Retina (tissue), 1 donor: ENCODE results near the gene OR9A2.

ENCODE experiments used
- DNase-seq: peaks from one replicate; pipeline ENCODE4 v3.0.0-alpha.2; 2016

OR9A2 gene, protein sequence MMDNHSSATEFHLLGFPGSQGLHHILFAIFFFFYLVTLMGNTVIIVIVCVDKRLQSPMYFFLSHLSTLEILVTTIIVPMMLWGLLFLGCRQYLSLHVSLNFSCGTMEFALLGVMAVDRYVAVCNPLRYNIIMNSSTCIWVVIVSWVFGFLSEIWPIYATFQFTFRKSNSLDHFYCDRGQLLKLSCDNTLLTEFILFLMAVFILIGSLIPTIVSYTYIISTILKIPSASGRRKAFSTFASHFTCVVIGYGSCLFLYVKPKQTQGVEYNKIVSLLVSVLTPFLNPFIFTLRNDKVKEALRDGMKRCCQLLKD

DNA sequence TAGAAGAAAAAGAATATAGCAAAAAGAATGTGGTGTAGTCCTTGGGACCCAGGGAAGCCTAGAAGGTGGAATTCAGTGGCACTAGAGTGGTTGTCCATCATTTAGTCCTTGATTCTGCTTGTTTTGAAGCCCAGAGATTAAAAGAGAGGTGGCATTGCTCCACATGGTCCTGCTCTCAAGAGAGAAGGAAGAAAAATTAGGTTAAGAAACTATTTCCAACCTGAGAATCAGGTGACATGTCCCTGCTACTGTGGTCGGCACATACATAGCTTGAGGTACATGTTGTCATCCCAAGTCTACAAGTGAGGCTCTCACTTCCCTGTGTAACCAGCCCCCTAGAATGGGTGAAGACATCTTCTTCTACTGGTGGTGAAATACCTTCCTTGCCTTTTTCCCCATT is at the start of gene OR9A2:
Gene OR9A2 (minus strand): TSS at position 101 of the 400 bp plus-strand sequence. CDS start 0 bp downstream, at position 101.
- DNase-seq = no peak

DNA sequence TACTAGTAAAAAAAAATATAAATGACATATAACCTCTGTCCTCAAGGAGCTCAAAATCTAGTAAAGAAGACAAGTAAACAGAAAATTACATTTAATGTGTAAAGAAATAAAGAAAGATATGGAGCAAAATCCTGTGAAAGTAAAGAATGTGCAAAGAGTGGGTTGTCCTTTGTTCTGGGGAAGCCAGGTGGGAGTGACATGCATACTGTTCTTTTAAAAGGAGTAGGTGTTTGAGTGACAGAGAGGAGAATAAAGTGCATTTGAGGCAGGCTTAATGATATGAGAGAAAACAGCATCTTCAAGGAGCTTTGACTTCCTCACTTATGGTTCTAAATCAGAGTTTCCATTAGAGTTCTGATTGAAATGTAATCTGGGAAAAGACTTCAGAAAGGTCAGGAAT is 47.2 kb upstream of the OR9A2 start:
- no peak for DNase-seq

DNA sequence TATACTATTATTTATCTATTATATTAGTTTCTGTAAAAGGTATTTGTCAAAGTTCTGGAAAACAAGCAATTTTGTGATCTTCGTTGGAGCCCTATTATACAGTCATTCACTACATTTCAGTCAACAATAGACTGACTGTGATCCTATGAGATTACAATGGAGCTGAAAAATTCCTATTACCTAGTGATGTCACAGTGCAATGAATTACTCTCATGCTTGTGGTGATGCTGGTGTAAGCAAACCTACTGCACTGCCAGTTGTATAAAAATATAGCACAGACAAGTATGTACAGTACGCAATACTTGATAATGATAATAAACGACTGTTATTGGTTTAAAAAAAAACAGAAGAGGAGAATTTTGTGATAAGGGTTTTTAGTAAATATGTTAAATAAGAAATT is 46.6 kb upstream of the OR9A2 start:
- DNase-seq = no peak

DNA sequence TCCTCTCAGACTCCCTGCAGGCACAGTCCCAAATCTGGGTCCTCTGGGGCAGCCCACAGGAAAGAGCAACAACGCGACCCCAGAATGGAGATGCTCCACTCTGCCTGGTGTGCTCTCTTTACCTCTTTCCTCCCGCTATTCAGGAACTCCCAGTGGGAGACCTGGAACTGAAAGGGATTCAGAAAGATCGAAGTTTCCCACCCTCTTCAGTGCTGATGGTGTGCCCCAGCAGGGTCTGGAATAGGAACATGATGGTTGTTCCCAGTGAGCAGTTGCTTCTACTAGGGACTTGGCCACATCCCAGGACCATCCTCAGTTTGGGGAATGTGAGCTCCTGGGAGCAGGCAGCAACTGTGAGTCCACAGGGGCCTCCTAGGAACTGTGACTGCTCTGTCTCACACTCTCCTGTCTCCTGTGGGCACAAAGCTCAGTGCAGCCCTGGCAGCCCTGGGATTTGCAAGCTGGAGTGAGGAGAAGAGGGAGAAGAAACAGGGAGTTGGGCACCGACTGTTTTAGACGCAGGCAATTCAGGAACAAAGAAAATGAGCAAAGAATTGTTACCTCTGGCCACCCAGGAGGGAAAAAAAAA is 43.1 kb upstream of the OR9A2 start:
- DNase-seq = no peak

DNA sequence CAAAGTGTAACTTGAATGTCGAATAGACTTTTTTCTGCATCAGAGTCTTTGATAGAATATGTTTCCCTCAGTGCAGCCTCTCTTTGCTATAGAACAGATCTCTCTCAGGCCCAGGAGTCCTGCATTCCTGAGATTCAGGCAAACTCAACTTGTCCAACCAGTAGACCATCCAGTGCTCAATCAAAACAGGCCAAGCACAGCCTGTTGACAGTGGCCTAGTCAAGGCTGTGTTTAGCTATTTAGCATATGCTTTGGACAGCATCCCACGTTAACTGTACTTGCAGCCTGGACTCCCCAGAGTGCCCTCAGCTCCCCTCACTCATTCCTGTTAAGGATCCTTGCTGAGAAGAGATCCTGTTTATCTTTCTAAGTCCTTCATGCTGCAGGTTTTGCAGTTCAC is 41.5 kb upstream of the OR9A2 start:
- no peak for DNase-seq

DNA sequence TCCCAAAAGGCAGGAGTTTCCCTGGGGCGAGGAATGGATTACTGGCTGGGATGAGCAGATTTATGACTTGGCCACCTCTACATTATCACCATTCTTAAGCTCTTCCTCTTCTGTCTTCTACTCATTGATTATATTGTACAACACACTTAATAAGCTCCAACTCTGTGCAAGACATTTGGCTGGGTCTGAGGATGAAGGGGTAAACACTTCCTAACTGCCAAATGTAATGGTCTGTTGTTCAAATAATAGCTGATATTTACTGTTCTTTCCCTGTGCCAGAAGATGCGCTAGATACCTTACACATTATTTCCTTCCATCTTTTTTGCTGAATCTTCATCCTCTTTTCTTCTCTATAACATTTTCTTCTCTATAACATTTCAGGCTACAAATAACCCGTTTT is 36.8 kb upstream of the OR9A2 start:
- no peak for DNase-seq

DNA sequence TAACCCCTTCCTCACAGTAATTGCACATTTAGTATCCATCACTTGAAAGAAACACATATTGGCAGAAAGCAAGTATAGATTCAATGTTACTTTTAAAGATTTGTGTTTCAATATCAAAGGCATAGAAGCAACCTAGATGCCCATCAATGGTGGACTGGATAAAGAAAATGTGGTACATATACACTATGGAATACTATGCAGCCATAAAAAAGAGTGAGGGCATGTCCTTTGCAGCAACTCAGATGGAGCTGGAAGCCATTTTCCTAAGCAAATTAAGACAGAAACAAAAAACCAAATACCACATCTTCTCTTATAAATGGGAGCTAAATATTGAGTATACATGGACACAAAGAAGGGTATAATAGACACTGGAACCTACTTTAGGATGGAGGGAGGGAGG is 28.8 kb upstream of the OR9A2 start:
- no peak for DNase-seq

DNA sequence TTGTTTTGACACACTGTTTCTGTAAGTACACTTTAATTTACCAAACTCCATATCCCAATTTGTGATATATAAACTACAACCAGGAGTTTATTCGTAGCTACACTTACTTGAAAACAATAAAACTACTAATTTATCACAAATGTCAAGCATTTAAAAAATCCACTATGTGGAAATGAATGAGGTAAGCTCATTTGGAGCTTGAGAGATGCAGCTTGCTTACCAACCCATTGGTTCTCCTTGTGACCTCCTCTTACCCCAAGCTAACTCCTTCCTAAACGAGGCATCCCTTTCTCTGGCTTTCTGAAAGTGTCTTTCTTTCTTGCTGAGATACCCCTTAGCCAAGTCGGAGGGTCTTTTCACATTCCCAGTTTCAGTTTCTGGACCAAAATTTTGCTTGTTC is 27.7 kb upstream of the OR9A2 start:
- no peak for DNase-seq

DNA sequence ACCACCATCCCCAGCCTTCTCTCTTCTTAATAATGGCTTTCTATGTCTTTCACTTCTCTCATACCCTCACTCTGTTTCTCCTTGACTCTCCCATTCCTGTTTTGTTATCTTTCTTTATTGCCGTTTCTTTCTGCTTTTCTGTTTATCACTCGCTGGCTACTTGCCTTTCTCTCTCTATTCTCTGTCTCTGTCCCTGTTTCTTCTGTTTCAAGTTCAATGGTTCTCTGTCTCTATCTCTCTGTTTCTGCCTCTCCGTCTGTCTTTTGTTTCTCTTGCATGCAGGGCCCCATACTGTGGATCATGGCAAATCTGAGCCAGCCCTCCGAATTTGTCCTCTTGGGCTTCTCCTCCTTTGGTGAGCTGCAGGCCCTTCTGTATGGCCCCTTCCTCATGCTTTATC is 25.1 kb upstream of the OR9A2 start, which contains the start of gene OR6V1:
Gene OR6V1 (plus strand): TSS at position 301 of the 400 bp plus-strand sequence. CDS start 0 bp downstream, at position 301.
- DNase-seq = no peak

DNA sequence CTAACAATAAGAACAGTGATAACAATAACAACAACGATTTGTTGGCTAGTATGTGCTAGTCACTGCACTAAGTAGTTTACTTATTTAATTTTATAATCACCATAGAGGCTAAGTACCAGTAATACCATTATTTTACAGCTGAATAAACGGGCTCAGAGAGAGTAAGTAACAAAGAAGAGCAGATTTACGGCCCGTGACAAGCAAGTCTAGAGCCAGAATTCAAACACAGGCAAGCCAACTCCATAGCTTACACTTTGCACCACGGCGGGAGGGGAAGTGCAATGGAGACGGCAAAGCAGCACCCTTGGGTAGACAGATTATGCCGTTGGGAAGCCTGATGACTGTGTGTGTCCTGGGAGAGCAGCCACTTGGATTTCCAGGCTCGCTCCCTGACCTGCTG is 24.0 kb upstream of the OR9A2 start:
- no peak for DNase-seq

DNA sequence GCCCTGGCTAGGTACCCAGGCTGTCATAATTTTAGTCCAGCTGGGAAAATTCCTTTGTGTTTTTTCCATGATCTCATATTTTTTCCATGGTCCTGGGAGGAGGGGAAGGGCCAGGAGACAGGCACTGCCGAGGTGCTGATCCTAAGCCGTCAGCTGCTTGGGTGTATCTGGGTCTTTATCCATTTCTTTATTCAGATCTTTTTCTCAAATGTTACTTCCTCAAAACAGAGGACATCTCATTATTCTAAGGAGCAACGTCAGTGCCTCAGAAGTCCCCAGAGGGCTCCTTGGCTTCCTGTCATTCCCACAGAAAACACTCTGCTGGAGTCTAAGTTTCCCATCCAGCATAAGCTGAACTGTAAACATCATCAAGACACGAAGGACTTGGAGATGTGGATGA is 22.4 kb upstream of the OR9A2 start:
- DNase-seq = no peak

DNA sequence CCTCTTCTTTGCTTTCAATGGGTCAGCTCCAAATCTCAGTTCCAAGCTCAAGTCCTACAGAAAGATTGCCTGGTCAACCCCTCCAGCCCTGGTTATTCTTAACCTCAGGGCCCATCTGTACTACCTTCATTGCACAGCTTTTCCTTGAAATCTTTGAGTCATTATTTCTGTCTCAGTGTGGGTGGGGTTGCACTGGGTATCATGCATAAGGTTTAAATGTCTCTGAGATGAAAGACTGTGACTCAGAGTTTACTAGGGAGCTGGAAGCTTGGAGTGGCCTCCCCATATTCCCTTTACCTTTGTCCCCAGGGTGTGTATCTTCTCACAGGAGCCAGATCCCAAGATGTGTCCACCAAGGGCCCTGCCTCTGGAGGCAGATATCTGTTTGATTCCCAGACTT is 21.9 kb upstream of the OR9A2 start:
- no peak for DNase-seq

DNA sequence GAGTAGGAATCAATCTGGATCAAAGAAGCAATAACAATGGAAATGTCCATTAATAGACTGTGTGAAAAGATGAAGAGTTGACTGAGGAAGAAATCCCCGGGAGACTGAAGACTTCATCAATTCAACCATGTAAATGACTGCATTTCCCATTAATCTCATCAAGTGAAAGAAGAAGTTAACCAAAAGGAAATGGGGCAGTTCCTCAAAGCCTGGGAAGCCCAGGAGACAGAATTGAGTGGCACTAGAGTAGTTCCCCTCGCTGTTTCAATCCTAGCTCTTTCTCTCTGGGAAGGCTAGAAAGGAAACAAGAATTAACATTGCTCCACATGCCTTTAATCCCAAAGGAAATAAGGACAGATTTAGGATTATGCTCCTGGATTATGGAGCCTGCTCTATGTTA is 20.4 kb upstream of the OR9A2 start:
- no peak for DNase-seq

DNA sequence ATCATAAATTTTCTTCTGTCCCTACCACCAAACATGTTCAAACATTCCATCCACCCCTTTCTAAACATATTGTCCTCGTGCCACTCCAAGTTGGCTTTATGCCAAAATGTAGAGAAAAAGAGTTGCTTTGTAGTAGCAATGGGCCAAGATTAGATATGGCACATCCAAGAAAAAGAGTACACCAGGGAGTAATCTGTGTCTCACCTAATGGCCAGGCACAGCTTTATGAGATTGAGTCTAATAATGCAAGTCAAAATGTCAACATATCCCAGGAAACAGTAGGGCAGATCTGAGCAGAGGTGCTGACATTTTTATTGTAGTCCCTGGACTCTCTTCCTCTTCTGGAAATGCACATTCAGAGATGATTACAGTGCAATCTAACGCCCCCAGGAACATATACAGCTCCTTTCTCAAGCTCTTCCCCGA is 19.5 kb upstream of the OR9A2 start:
- no peak for DNase-seq

DNA sequence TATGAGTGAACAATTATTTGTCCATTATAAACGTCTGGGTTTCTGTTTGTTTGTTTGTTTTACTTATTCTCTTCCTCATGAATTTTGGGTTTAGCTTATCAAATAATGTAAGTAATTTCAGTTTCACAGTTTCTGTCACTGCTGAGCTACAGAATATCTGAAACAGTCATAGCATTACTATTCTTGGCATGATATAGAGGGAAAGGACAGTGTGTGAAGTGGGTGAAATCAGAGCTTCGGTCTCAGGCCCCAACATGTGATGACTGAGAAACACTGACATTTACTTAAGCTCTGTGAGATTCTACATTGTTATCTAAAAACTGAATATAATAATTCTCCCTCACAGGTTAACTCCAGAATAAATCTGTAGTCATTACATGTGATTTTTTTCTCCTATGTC is 16.5 kb upstream of the OR9A2 start:
- no peak for DNase-seq

DNA sequence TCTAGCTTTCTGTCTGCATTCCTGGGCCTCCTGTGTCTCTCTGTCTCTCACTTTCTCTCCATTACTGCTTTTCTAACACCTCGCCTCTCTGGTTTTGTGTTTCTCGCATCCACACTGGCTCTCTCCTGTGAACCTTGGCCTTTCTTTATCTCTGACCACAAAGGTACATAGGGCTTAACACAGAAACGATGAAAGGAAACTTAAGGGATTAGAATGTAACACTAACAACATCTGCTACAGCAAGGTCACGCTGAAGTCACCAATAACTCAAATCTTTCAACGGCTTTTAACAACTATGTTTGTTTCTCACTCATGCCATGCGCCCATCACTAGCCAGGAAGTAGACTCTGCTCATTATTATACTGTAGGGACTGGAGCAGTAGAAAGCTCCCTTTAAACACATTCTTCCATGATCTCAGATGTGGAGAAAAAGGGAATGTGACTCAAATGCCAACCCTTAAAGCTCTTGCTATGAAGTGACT is 15.9 kb upstream of the OR9A2 start:
- DNase-seq = peak; percentile 21

DNA sequence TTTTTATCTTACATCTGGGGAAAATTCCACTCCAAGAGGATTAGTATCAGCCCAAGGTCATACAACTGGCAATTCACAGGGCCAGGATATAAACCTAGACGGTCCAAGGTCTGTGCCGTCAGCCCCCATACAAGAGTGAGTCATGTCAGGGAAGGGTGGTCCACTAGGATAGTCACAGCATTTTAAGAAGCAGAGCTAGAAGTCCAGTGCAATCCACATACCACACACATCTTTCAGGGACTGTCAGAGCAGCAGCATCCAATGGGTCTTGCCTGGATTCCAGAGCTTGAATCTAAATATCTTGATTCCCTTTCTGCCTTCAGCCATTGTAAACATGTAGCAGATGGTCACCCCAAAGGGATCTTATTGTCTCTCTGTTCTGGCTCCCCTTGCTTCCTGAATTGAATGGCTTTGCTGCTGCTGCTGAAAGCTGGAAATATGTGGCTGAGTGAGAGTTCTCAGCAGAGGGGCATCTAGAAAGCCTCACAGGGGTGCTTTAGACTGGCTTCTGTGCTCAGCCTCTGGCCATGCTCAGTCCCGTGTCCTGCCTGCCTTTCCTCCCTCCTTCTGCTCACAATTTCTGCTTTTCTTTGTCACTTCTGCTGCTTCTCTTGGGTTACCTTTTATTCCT is 15.3 kb upstream of the OR9A2 start:
- no peak for DNase-seq

DNA sequence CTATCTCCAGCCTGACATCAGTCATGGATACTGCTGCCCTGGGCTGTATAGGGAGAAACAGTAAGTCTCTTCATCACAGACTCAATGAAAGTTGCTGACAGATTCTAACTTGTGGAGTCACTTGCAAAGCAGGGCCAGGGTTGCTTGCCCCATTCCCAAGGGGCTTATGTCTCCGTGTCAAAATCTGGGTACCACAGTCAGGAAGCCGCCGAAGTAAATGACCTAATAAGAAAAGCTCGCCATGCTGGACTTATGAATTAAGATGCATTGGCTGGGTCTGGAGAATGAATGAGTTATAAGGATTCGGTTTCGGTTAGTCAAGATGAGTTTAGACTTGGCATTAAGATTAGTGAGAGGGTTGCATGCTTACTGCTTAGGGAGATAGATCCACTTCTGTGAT is 14.4 kb upstream of the OR9A2 start:
- no peak for DNase-seq

DNA sequence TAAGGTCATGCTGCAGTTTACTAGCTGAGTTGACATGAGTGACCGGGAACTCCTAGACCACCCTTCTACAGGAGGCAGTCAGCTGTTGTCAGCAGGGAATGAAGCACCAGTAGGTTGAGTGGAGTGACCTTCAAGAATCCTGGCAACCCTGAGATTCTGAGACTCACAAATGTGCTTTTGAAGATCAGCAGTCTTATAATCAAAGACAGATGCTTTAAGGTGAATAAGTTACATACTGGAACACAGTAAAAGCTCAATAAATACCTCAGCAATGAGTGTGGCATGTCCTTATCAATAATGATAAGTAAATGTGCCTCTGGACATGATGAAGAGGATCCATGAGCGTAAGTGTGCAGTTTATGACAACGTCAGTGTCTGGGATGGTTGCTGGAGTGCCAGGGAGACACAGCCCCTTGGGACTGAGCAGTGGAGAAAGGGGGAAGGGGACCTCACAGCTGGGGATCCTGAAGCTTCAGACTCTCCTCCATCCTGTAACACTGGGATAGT is 13.3 kb upstream of the OR9A2 start:
- no peak for DNase-seq

DNA sequence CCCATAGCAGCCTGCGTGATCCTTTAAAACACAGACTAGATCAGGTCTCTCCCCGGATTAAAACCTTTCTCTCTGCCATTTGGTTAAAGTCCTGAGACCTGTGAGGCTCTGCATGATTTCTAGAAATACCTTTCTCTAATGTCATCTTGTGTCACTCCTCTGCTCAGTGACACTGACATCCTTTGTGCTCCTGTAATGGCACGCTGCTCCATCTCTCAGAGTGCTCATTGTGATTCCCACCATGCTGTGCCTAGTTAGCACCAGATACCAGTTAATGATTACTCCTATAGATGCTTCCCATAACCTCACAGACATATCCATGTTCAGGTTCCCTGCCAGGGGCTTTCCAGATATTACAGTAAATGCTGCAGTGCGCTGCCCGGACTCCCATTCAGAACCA is 11.7 kb upstream of the OR9A2 start:
- DNase-seq = no peak

DNA sequence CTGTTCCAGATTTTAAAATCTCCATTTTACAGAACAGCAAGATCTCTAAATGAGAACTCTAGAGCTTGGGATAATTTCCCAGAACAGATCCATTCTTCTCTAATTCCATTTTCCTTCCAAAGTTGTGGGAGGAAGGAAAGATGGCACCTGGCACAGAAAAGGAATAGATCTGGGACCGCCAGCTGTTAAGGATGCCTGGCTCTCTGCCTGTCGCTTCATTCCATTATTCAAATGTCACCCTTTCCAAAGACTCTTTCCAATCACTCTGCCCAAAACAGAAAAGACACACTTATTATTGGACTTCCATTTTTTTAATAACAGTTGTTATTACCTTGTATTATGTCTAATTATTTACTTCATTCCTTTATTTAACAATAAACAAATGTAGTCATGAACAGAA is 751 bp upstream of the OR9A2 start:
- no peak for DNase-seq

DNA sequence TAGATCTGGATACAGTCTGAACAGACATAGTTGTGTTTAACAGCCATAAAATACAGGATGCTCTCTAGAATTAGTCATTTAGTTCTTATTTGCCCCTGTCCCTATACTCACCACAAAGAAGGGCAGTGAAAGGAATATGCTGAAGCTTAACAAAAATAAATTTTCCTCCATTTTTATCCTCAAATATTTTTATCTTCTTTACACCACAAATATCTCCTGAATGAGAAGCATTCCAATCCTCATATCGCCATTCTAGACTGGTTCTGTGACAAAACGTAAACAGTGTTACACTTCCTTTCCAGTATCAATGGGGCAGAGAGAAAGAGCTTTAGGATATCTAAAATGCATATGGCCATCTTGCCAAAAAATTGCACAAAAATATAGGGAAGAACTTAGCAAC is 1.6 kb downstream of the OR9A2 start:
- DNase-seq = no peak

DNA sequence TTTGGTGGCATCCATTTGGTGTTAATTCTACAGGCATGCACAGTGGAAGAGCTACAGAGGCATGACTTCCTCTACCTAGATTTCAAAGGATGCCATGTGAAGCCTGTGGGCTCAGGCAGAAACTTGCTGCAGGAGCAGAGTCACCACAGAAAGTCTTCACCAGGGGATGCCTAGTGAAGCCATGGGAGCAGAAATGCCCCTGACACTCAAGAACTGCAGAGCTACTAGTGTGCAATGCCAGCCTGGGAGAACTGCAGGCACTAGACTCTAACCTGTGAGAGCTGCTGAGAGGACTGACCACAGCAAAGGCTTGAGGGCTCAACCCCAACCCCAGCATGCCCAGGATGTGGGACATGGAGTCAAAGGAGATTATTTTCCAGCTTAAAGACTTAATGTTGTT is 3.9 kb downstream of the OR9A2 start:
- DNase-seq = no peak

DNA sequence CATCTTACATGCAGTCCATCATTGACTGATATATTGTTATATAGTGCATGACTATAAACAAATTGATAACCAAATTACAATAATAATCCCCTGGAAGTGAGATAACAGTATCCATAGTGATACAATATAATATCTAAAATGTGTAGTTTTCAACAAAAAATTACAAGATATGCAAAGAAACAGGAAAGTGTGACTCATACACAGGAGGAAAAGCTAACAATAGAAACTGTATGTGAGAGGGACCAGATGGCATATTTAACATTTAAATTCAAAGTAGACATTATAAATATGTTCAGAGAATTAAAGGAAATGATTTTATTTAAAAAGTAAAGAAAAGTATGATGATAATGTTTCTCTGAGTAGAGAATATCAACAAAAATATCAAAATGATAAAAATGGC is 8.0 kb downstream of the OR9A2 start:
- no peak for DNase-seq
